ENCODE data around the gene GHSR. TPM values are rescaled to one million over a fixed set of nuclear protein-coding genes. Genes with fewer than 3 reads are reported as not detected.

Gene GHSR
- total RNA-seq, 6 donors from 2014 or later: not detected

DNA sequence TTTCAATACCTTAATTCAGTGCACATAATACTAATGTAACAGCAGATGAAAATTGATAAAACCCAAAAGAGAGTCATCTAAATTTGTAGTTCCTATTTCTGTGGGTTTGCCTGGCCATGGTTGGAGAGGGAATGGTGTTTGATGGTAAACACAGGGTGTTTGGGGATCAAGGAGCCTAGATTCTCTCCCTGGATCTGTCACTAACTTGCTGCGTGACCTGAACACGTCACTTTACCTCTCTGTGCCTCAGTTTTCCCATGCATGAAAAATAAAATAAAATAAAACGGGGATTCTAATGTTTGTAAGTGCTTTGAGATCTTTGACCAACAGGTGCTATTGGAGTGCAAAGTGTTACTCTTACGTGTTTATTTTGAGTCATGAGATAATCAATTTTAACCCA is 49.8 kb downstream of the GHSR start:
- no peaks in the 10 kb centered on the region for H3K4me1 ChIP-seq
- no peaks in the 10 kb centered on the region for H3K9me3 ChIP-seq
- no peaks in the 10 kb centered on the region for H3K27me3 ChIP-seq
- no peak overlapping the region for H3K27ac ChIP-seq
- ATAC-seq (ENCODE audit: low FRiP score in 2 of 2) (no peak), DNase-seq (no peak)
- peaks cover 0 to 53% (median 7%) of the 10 kb centered on the region in 4 donors for H3K36me3 ChIP-seq
- WGBS, 2 donors: 88 to 99% methylated on average over 4 of the region's 4 CpGs
- H3K4me3 ChIP-seq: no peak overlapping the region
- TF ChIP-seq EP300 (IDR thresholded peaks at IDR 0.05) (no peak), POLR2AphosphoS5 (IDR thresholded peaks at IDR 0.05) (no peak), POLR2A (IDR thresholded peaks at IDR 0.05) (no peak)
- TF ChIP-seq, protein P1, sequence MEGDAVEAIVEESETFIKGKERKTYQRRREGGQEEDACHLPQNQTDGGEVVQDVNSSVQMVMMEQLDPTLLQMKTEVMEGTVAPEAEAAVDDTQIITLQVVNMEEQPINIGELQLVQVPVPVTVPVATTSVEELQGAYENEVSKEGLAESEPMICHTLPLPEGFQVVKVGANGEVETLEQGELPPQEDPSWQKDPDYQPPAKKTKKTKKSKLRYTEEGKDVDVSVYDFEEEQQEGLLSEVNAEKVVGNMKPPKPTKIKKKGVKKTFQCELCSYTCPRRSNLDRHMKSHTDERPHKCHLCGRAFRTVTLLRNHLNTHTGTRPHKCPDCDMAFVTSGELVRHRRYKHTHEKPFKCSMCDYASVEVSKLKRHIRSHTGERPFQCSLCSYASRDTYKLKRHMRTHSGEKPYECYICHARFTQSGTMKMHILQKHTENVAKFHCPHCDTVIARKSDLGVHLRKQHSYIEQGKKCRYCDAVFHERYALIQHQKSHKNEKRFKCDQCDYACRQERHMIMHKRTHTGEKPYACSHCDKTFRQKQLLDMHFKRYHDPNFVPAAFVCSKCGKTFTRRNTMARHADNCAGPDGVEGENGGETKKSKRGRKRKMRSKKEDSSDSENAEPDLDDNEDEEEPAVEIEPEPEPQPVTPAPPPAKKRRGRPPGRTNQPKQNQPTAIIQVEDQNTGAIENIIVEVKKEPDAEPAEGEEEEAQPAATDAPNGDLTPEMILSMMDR (IDR thresholded peaks at IDR 0.05): no peak

DNA sequence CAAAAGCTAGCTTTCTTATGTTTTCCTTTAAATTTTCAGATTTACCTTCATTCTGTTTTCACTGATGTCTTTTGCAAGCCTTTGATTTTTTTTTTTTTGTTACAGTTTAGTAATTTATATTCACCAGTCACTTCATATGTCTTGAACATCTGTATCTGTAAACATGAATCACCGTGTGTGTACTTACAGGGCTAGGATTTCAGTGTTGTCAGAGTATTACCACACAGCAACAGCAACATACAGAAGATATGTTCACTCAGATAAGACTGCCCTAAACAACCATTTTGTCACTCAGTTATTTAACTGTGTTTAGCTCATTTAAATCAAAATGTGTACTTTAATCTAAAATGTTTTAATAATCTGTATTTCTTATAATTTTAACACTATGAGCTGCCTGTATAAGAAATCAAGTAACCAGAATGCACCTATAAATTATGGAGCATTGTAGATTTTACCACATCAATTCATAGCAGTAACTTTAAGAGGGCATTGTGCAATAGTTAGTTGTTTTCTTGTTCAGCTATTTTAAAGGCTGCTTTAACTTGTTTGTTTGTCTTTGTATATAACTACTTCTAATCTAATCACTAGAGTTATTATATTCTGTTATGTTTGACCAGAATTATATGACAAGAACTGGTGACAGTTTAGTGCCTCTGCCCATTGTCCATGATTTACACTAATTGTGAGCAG is 50.4 kb downstream of the GHSR start:
- H3K36me3 ChIP-seq: peaks cover 0 to 60% (median 7%) of the 10 kb centered on the region in 4 donors

DNA sequence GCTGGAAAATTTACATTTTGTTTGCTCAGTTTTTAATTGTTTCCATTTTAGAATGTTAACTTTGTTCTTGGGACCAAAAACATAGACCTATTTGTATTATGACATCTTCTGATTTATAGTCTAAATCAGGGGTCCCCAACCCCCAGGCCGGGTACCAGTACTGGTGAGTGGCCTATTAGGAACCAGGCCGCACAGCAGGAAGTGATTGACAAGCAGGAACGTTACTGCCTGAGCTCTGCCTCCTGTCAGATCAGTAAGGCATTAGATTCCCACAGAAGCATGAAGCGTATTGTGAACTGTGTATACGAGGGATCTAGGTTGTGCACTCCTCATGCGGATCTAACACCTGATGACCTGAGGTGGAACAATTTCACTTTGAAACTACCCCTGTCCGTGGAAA is 51.9 kb downstream of the GHSR start:
- no peak overlapping the region for H3K4me3 ChIP-seq
- DNase-seq (no peak), ATAC-seq (ENCODE audit: low FRiP score in 2 of 2) (no peak)
- H3K9me3 ChIP-seq: no peaks in the 10 kb centered on the region
- H3K4me1 ChIP-seq: no peaks in the 10 kb centered on the region
- WGBS, 2 donors: 81 to 85% methylated on average over 6 to 7 of the region's 7 CpGs
- peaks cover 0 to 54% (median 7%) of the 10 kb centered on the region in 4 donors for H3K36me3 ChIP-seq
- no peaks in the 10 kb centered on the region for H3K27me3 ChIP-seq
- H3K27ac ChIP-seq: no peak overlapping the region
- TF ChIP-seq POLR2A (IDR thresholded peaks at IDR 0.05) (no peak), EP300 (IDR thresholded peaks at IDR 0.05) (no peak), POLR2AphosphoS5 (IDR thresholded peaks at IDR 0.05) (no peak)
- TF ChIP-seq, protein P1 (IDR thresholded peaks at IDR 0.05): no peak

More for the DNA sequence above, 50.4 kb downstream of the GHSR start:
- Histone ChIP-seq H3K4me3 (no peak overlapping the region), H3K27me3 (no peaks in the 10 kb centered on the region), H3K9me3 (no peaks in the 10 kb centered on the region), H3K27ac (no peak overlapping the region), H3K4me1 (no peaks in the 10 kb centered on the region)
- TF ChIP-seq, protein P1 (IDR thresholded peaks at IDR 0.05): no peak
- TF ChIP-seq POLR2A (IDR thresholded peaks at IDR 0.05) (no peak), POLR2AphosphoS5 (IDR thresholded peaks at IDR 0.05) (no peak), EP300 (IDR thresholded peaks at IDR 0.05) (no peak)
- DNase-seq (no peak), ATAC-seq (ENCODE audit: low FRiP score in 2 of 2) (no peak)
- 42 to 46% methylated on average over 1 of the region's 1 CpG for WGBS, 2 donors

DNA sequence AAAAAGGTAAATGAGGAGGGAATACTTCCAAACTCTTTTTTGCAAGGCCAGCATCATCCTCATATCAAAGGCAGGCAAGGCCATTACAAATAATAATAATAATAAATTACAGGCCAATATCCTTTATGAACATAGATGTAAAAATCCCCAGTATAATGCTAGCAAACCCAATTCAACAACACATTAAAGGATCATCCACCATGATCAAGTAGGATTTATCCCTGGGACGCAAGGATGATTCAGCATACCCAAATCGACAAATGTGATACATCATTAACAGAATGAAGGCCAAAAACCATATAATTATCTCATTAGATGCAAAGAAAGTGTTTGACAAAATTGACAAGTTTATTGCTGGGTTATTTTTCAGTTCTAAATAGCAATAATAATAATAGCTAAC is 53.6 kb downstream of the GHSR start:
- Histone ChIP-seq H3K4me1 (peaks cover 0 to 3% (median 0%) of the 10 kb centered on the region in 4 donors), H3K27me3 (no peaks in the 10 kb centered on the region), H3K4me3 (no peak overlapping the region), H3K27ac (no peak overlapping the region), H3K36me3 (peaks cover 0 to 41% (median 7%) of the 10 kb centered on the region in 4 donors), H3K9me3 (no peaks in the 10 kb centered on the region)
- DNase-seq (no peak), ATAC-seq (ENCODE audit: low FRiP score in 2 of 2) (no peak)
- WGBS, 2 donors: 96 to 100% methylated on average over 2 of the region's 2 CpGs
- TF ChIP-seq, protein P1 (IDR thresholded peaks at IDR 0.05): no peak
- TF ChIP-seq POLR2A (IDR thresholded peaks at IDR 0.05): no peak
- no peak for TF ChIP-seq EP300 (IDR thresholded peaks at IDR 0.05)
- TF ChIP-seq POLR2AphosphoS5 (IDR thresholded peaks at IDR 0.05): no peak

Other genes starting within 250 kb of the GHSR start
- 10 to 100 TPM; 41.0 to 95.2 (median 76.8) TPM for gene TNFSF10, start 75.0 kb upstream of the GHSR start, total RNA-seq

All from upper lobe of left lung (tissue), 6 donors.